HEK293 (cell line): ENCODE measurements around the gene ADAR.

Experiments
- GLIS1 ChIP-seq: fragments of 450-650 bp; formaldehyde crosslinking; IDR thresholded peaks from 2 replicates; pipeline ENCODE4 v1.5.1; 2016; ENCODE audit warnings: missing biosample characterization, missing genetic modification characterization
- KLF1 ChIP-seq: fragments of 450-650 bp; formaldehyde crosslinking; IDR thresholded peaks from 2 replicates; pipeline ENCODE4 v1.5.1; 2016; ENCODE audit warnings: missing biosample characterization, missing genetic modification characterization
- KLF10 ChIP-seq: fragments of 450-650 bp; IDR thresholded peaks from 2 replicates; pipeline ENCODE4 v1.5.1; 2018; ENCODE audit warnings: missing biosample characterization, mild to moderate bottlenecking, missing genetic modification characterization
- KLF16 ChIP-seq: fragments of 450-650 bp; formaldehyde crosslinking; IDR thresholded peaks from 2 replicates; pipeline ENCODE4 v1.5.1; 2017; ENCODE audit warnings: missing biosample characterization, missing genetic modification characterization
- KLF8 ChIP-seq: fragments of 450-650 bp; formaldehyde crosslinking; IDR thresholded peaks from 2 replicates; pipeline ENCODE4 v1.5.1; 2016; ENCODE audit warnings: missing biosample characterization, missing genetic modification characterization
- KLF9 ChIP-seq: fragments of 450-650 bp; formaldehyde crosslinking; IDR thresholded peaks from 2 replicates; pipeline ENCODE4 v1.5.1; 2016; ENCODE audit warnings: missing biosample characterization, missing genetic modification characterization, low read depth
- OSR2 ChIP-seq: fragments of 450-650 bp; formaldehyde crosslinking; IDR thresholded peaks from 2 replicates; pipeline ENCODE4 v1.5.1; 2016; ENCODE audit warnings: missing biosample characterization, missing genetic modification characterization
- PRDM4 ChIP-seq: fragments of 450-650 bp; formaldehyde crosslinking; IDR thresholded peaks from 2 replicates; pipeline ENCODE4 v1.5.1; 2017; ENCODE audit warnings: missing biosample characterization, missing genetic modification characterization
- SP2 ChIP-seq: fragments of 450-650 bp; formaldehyde crosslinking; IDR thresholded peaks from 2 replicates; pipeline ENCODE4 v1.5.1; 2016; ENCODE audit warnings: missing biosample characterization, missing genetic modification characterization
- SP7 ChIP-seq: fragments of 450-650 bp; formaldehyde crosslinking; IDR thresholded peaks from 2 replicates; pipeline ENCODE4 v1.5.1; 2016; ENCODE audit warnings: missing biosample characterization, missing genetic modification characterization
- YY1 ChIP-seq: fragments of 450-650 bp; formaldehyde crosslinking; IDR thresholded peaks from 2 replicates; pipeline ENCODE4 v1.5.1; 2018; ENCODE audit warnings: missing biosample characterization, missing genetic modification characterization
- ZBTB17 ChIP-seq: fragments of 450-650 bp; formaldehyde crosslinking; IDR thresholded peaks from 2 replicates; pipeline ENCODE4 v1.5.1; 2016; ENCODE audit warnings: missing biosample characterization, missing genetic modification characterization
- ZBTB21 ChIP-seq: fragments of 450-650 bp; formaldehyde crosslinking; IDR thresholded peaks from 2 replicates; pipeline ENCODE4 v1.5.1; 2017; ENCODE audit warnings: missing biosample characterization, missing genetic modification characterization
- ZEB2 ChIP-seq: fragments of 450-650 bp; formaldehyde crosslinking; IDR thresholded peaks from 2 replicates; pipeline ENCODE4 v1.5.1; 2016; ENCODE audit warnings: missing biosample characterization, missing genetic modification characterization
- ZFP3 ChIP-seq: fragments of 450-650 bp; formaldehyde crosslinking; IDR thresholded peaks from 2 replicates; pipeline ENCODE4 v1.5.1; 2016; ENCODE audit warnings: low read depth, missing biosample characterization, missing genetic modification characterization
- ZNF146 ChIP-seq: fragments of 450-650 bp; formaldehyde crosslinking; IDR thresholded peaks from 2 replicates; pipeline ENCODE4 v1.5.1; 2016; ENCODE audit warnings: missing biosample characterization, missing genetic modification characterization
- ZNF175 ChIP-seq: fragments of 450-650 bp; formaldehyde crosslinking; IDR thresholded peaks from 2 replicates; pipeline ENCODE4 v1.5.1; 2016; ENCODE audit warnings: missing biosample characterization, missing genetic modification characterization
- ZNF26 ChIP-seq: fragments of 450-650 bp; formaldehyde crosslinking; IDR thresholded peaks from 2 replicates; pipeline ENCODE4 v1.5.1; 2016; ENCODE audit warnings: missing biosample characterization, missing genetic modification characterization
- ZNF266 ChIP-seq: fragments of 450-650 bp; formaldehyde crosslinking; IDR thresholded peaks from 2 replicates; pipeline ENCODE4 v1.5.1; 2016; ENCODE audit warnings: missing biosample characterization, missing genetic modification characterization, low read depth
- ZNF292 ChIP-seq: fragments of 450-650 bp; formaldehyde crosslinking; IDR thresholded peaks from 2 replicates; pipeline ENCODE4 v1.5.1; 2016; ENCODE audit warnings: low read depth, missing biosample characterization, missing genetic modification characterization, borderline replicate concordance
- ZNF335 ChIP-seq: fragments of 450-650 bp; formaldehyde crosslinking; conservative IDR thresholded peaks from 2 replicates; pipeline ENCODE4 v1.5.1; 2016; ENCODE audit warnings: missing biosample characterization, missing genetic modification characterization
- ZNF366 ChIP-seq: fragments of 450-650 bp; formaldehyde crosslinking; conservative IDR thresholded peaks from 2 replicates; pipeline ENCODE4 v1.5.1; 2016; ENCODE audit warnings: missing biosample characterization, missing genetic modification characterization
- ZNF394 ChIP-seq: fragments of 450-650 bp; formaldehyde crosslinking; IDR thresholded peaks from 2 replicates; pipeline ENCODE4 v1.5.1; 2016; ENCODE audit warnings: missing biosample characterization, missing genetic modification characterization, mild to moderate bottlenecking, moderate library complexity, borderline replicate concordance
- ZNF449 ChIP-seq: fragments of 450-650 bp; formaldehyde crosslinking; IDR thresholded peaks from 2 replicates; pipeline ENCODE4 v1.5.1; 2017; ENCODE audit warnings: missing biosample characterization, mild to moderate bottlenecking, missing genetic modification characterization, moderate library complexity
- ZNF501 ChIP-seq: fragments of 450-650 bp; formaldehyde crosslinking; IDR thresholded peaks from 2 replicates; pipeline ENCODE4 v1.5.1; 2016; ENCODE audit warnings: missing biosample characterization, missing genetic modification characterization
- ZNF510 ChIP-seq: fragments of 450-650 bp; formaldehyde crosslinking; IDR thresholded peaks from 2 replicates; pipeline ENCODE4 v1.5.1; 2018; ENCODE audit warnings: mild to moderate bottlenecking, missing genetic modification characterization, missing biosample characterization; ENCODE audit not compliant: insufficient replicate concordance
- ZNF548 ChIP-seq: fragments of 450-650 bp; formaldehyde crosslinking; IDR thresholded peaks from 2 replicates; pipeline ENCODE4 v1.5.1; 2016; ENCODE audit warnings: missing biosample characterization, missing genetic modification characterization
- ZNF585B ChIP-seq: fragments of 450-650 bp; formaldehyde crosslinking; IDR thresholded peaks from 2 replicates; pipeline ENCODE4 v1.5.1; 2016; ENCODE audit warnings: missing biosample characterization, missing genetic modification characterization
- ZNF600 ChIP-seq: fragments of 450-650 bp; formaldehyde crosslinking; IDR thresholded peaks from 2 replicates; pipeline ENCODE4 v1.5.1; 2016; ENCODE audit warnings: missing biosample characterization, missing genetic modification characterization
- ZNF791 ChIP-seq: fragments of 450-650 bp; formaldehyde crosslinking; IDR thresholded peaks from 2 replicates; pipeline ENCODE4 v1.5.1; 2016; ENCODE audit warnings: missing biosample characterization, missing genetic modification characterization
- ZNF843 ChIP-seq: fragments of 450-650 bp; formaldehyde crosslinking; IDR thresholded peaks from 2 replicates; pipeline ENCODE4 v1.5.1; 2016; ENCODE audit warnings: missing biosample characterization, missing genetic modification characterization
- TF ChIP-seq, protein P1 (sequence below): fragments of 450-650 bp; formaldehyde crosslinking; IDR thresholded peaks from 2 replicates; pipeline ENCODE4 v1.5.1; 2017; ENCODE audit warnings: missing biosample characterization, missing genetic modification characterization
- TF ChIP-seq, protein P2 (sequence below): fragments of 450-650 bp; formaldehyde crosslinking; IDR thresholded peaks from 2 replicates; pipeline ENCODE4 v1.5.1; 2017; ENCODE audit warnings: missing biosample characterization, missing genetic modification characterization

Gene ADAR

GRCh38 chr1:154558720-154559465 lies 49.1 kb downstream of the ADAR start (continued):
- TF ChIP-seq ZNF791 (tag by site-specific recombination) (no peak), ZNF394 (tag by site-specific recombination) (peak; percentile 75; the same call in 1 of the 2 replicates), KLF9 (tag by site-specific recombination) (peak; percentile 99), ZNF510 (tag by site-specific recombination) (no peak), KLF16 (tag by site-specific recombination) (peak; percentile 100), SP2 (tag by site-specific recombination) (peak; percentile 98), ZNF449 (0 out of 2 replicates have a peak, but pooled peaks have one; percentile 49), ZNF266 (tag by site-specific recombination) (no peak), ZNF26 (tag by site-specific recombination) (0 out of 2 replicates have a peak, but pooled peaks have one; percentile 16), ZNF585B (tag by site-specific recombination) (no peak), ZNF501 (peak; percentile 95), SP7 (tag by site-specific recombination) (peak; percentile 94), OSR2 (tag by site-specific recombination) (peak; percentile 54; the same call in 1 of the 2 replicates), ZNF292 (no peak), ZNF146 (no peak; the same call in 1 of the 2 replicates), ZBTB17 (peak; percentile 94), ZBTB21 (peak; percentile 81), PRDM4 (tag by site-specific recombination) (peak; percentile 84), ZNF366 (peak; percentile 88), GLIS1 (tag by site-specific recombination) (peak; percentile 91), ZNF843 (tag by site-specific recombination) (peak; percentile 90), KLF10 (tag by site-specific recombination) (peak; percentile 97), ZNF548 (tag by site-specific recombination) (no peak), ZFP3 (no peak), YY1 (tag by site-specific recombination) (peak; percentile 55), KLF1 (tag by site-specific recombination) (peak; percentile 92), ZEB2 (tag by site-specific recombination) (peak; percentile 93), ZNF335 (peak; percentile 90), ZNF175 (no peak), ZNF600 (tag by site-specific recombination) (peak; percentile 86), KLF8 (tag by site-specific recombination) (peak; percentile 97)
- TF ChIP-seq, protein P1, sequence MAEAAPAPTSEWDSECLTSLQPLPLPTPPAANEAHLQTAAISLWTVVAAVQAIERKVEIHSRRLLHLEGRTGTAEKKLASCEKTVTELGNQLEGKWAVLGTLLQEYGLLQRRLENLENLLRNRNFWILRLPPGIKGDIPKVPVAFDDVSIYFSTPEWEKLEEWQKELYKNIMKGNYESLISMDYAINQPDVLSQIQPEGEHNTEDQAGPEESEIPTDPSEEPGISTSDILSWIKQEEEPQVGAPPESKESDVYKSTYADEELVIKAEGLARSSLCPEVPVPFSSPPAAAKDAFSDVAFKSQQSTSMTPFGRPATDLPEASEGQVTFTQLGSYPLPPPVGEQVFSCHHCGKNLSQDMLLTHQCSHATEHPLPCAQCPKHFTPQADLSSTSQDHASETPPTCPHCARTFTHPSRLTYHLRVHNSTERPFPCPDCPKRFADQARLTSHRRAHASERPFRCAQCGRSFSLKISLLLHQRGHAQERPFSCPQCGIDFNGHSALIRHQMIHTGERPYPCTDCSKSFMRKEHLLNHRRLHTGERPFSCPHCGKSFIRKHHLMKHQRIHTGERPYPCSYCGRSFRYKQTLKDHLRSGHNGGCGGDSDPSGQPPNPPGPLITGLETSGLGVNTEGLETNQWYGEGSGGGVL, result peak; percentile 93
- TF ChIP-seq, protein P2, sequence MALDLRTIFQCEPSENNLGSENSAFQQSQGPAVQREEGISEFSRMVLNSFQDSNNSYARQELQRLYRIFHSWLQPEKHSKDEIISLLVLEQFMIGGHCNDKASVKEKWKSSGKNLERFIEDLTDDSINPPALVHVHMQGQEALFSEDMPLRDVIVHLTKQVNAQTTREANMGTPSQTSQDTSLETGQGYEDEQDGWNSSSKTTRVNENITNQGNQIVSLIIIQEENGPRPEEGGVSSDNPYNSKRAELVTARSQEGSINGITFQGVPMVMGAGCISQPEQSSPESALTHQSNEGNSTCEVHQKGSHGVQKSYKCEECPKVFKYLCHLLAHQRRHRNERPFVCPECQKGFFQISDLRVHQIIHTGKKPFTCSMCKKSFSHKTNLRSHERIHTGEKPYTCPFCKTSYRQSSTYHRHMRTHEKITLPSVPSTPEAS (tag by site-specific recombination), result no peak; the same call in 1 of the 2 replicates
